AG08396 (cell line): ENCODE data around the gene TMEM254.
A peak's percentile ranks its signal among the peaks of the same experiment; 100 is the strongest.
"Not testable (repeated sequence)": the region's sequence is repeated elsewhere in the genome, so short reads cannot be mapped to it uniquely, and the experiment has no call there.

ENCODE experiments used
- DNase-seq: peaks from one replicate; pipeline ENCODE4 v3.0.0; 2012; ENCODE audit warnings: low spot score, mixed read lengths

The TMEM254 gene

GRCh38 chr10:80078448-80079311, at the start of gene TMEM254:
Gene TMEM254 (plus strand): TSS chr10:80078665. CDS start chr10:80078700, 35 bp downstream.
- DNase-seq, result peak; percentile 96

GRCh38 chr10:80029205-80029604, 49.3 kb upstream of the TMEM254 start:
- DNase-seq, result not testable (repeated sequence)

- not testable (repeated sequence) for DNase-seq
Observed at GRCh38 chr10:80029865-80030264, 48.6 kb upstream of the TMEM254 start.

- no peak for DNase-seq
Observed at GRCh38 chr10:80032503-80032902, 46.0 kb upstream of the TMEM254 start.

GRCh38 chr10:80034766-80035165, 43.7 kb upstream of the TMEM254 start:
- not testable (repeated sequence) for DNase-seq

- DNase-seq, result not testable (repeated sequence)
Observed at GRCh38 chr10:80035430-80035829, 43.0 kb upstream of the TMEM254 start.

GRCh38 chr10:80036921-80037500, 41.5 kb upstream of the TMEM254 start:
- DNase-seq, result not testable (repeated sequence)

- not testable (repeated sequence) for DNase-seq
Observed at GRCh38 chr10:80038226-80038625, 40.2 kb upstream of the TMEM254 start.

GRCh38 chr10:80041162-80041561, 37.3 kb upstream of the TMEM254 start:
- no peak for DNase-seq

- DNase-seq, result not testable (repeated sequence)
Observed at GRCh38 chr10:80044935-80045334, 33.5 kb upstream of the TMEM254 start.

GRCh38 chr10:80046629-80047441, 31.6 kb upstream of the TMEM254 start:
- peak; percentile 80 for DNase-seq

GRCh38 chr10:80050752-80051151, 27.7 kb upstream of the TMEM254 start:
- DNase-seq, result no peak

- DNase-seq, result no peak
Observed at GRCh38 chr10:80051993-80052392, 26.5 kb upstream of the TMEM254 start.

- no peak for DNase-seq
Observed at GRCh38 chr10:80055760-80056159, 22.7 kb upstream of the TMEM254 start.

- DNase-seq, result no peak
Observed at GRCh38 chr10:80057171-80057570, 21.3 kb upstream of the TMEM254 start.

- DNase-seq, result no peak
Observed at GRCh38 chr10:80064120-80064886, 14.2 kb upstream of the TMEM254 start.

- DNase-seq, result no peak
Observed at GRCh38 chr10:80066809-80067208, 11.7 kb upstream of the TMEM254 start.

- DNase-seq, result not testable (repeated sequence)
Observed at GRCh38 chr10:80067821-80068220, 10.6 kb upstream of the TMEM254 start.

- DNase-seq, result no peak
Observed at GRCh38 chr10:80068270-80068669, 10.2 kb upstream of the TMEM254 start.

GRCh38 chr10:80070057-80070456, 8.4 kb upstream of the TMEM254 start:
- no peak for DNase-seq

- DNase-seq, result no peak
Observed at GRCh38 chr10:80072584-80072983, 5.9 kb upstream of the TMEM254 start.

GRCh38 chr10:80075781-80076180, 2.7 kb upstream of the TMEM254 start:
- DNase-seq, result peak; percentile 19
